Sigmoid colon (tissue), 7 donors: Measurements from ENCODE around the gene CRLF1. TPM values are rescaled to one million over a fixed set of nuclear protein-coding genes. Genes with fewer than 3 reads are reported as not detected.

Source experiments
- DNase-seq: peaks from one replicate; pipeline ENCODE4 v3.0.0-alpha.2; 2019
- H3K27ac ChIP-seq, 4 donors: fragments of 200-600 bp; sonication (generic); one replicate each; pipeline ENCODE4 v1.5.1; 2016 to 2019; ENCODE audit warnings: mild to moderate bottlenecking in 1 of 4
- H3K27me3 ChIP-seq, 3 donors: fragments of 200-600 bp; sonication (generic); one replicate each; pipeline ENCODE4 v1.5.1; 2019; ENCODE audit warnings: mild to moderate bottlenecking in 1 of 3
- H3K36me3 ChIP-seq, 4 donors: fragments of 200-600 bp; sonication (generic); one replicate each; pipeline ENCODE4 v1.5.1; 2016 to 2019
- H3K4me1 ChIP-seq, 4 donors: fragments of 200-600 bp; sonication (generic); one replicate each; pipeline ENCODE4 v1.5.1; 2017 to 2019
- H3K4me3 ChIP-seq, 4 donors: fragments of 200-600 bp; sonication (generic); one replicate each; pipeline ENCODE4 v1.5.1; 2017 to 2019; ENCODE audit warnings: mild to moderate bottlenecking in 2 of 4, moderate library complexity in 1 of 4
- H3K9me3 ChIP-seq, 4 donors: fragments of 200-600 bp in 3 of 4; sonication (generic) in 3 of 4; one replicate each; pipeline versions ENCODE4 v1.5.1 to v1.6.1; 2013 to 2019
- CTCF ChIP-seq, 4 experiments: fragments of 450-650 bp in 3 of 4; fragments of 200-600 bp in 1 of 4; IDR thresholded peaks; one replicate each; pipeline ENCODE4 v1.5.1; 2016 to 2019; ENCODE audit warnings: antibody characterized with exemption in 4 of 4, mild to moderate bottlenecking in 3 of 4, moderate library complexity in 2 of 4
- EP300 ChIP-seq, 4 donors: sonication (generic); formaldehyde crosslinking; IDR thresholded peaks; one replicate each; pipeline ENCODE4 v1.6.1; 2017; ENCODE audit warnings: antibody characterized with exemption in 4 of 4
- POLR2A ChIP-seq, 2 donors: fragments of 450-650 bp; IDR thresholded peaks; one replicate each; pipeline ENCODE4 v1.6.1; 2016; ENCODE audit warnings: antibody characterized with exemption in 2 of 2, mild to moderate bottlenecking in 2 of 2, moderate library complexity in 2 of 2
- POLR2AphosphoS5 ChIP-seq, 4 donors: sonication (generic); formaldehyde crosslinking; IDR thresholded peaks; one replicate each; pipeline ENCODE4 v1.6.1; 2017; ENCODE audit warnings: antibody characterized with exemption in 4 of 4
- WGBS, 2 donors: extraction: QIAGEN DNeasy Blood & Tissue Kit; methylation state at CpG; one replicate each; pipeline ENCODE4 v1.1.7; 2013; 5-methylcytosine and 5-hydroxymethylcytosine counted together
- intact Hi-C: fragments of 100-400 bp; cut with DNase I; formaldehyde crosslinking; loops from one replicate; pipeline ENCODE4 v1.15.1; 2023
- polyA plus RNA-seq, 3 donors: library from polyadenylated mRNA; stranded (reverse); fragments of 200-250 nt; gene quantifications; one replicate each; pipeline ENCODE4 v1.2.3, GENCODE V29; 2013
- total RNA-seq, 4 donors: library from RNA; depleted of rRNA; stranded (reverse); fragments of >200 nt; gene quantifications; one replicate each; pipeline ENCODE4 v1.1.0, GENCODE V29; 2016
- donor health status: healthy with polysubstance abuse.
- donor health status: Bipolar disorder and iron deficiency.
- donor health status: healthy.

The CRLF1 gene
- total and polyA plus RNA-seq, 7 donors, result 0.60 to 28.8 (median 6.1) TPM; not detected in 1

GRCh38 chr19:18651733-18652132 is 45.1 kb upstream of the CRLF1 start:
- Histone ChIP-seq H3K27ac (peak overlapping the region; percentile 81 to 89 (median 86)), H3K27me3 (no peaks in the 10 kb centered on the region), H3K4me1 (peaks cover 0 to 43% (median 40%) of the 10 kb centered on the region in 4 donors), H3K4me3 (no peak overlapping the region), H3K36me3 (no peaks in the 10 kb centered on the region), H3K9me3 (no peaks in the 10 kb centered on the region)
- TF ChIP-seq POLR2A (IDR thresholded peaks at IDR 0.05), result no peak
- no peak for TF ChIP-seq POLR2AphosphoS5 (IDR thresholded peaks at IDR 0.05)
- TF ChIP-seq EP300 (IDR thresholded peaks at IDR 0.05), result no peak
- TF ChIP-seq CTCF (IDR thresholded peaks at IDR 0.05), result no peak
- 92 to 93% methylated on average over 6 of the region's 6 CpGs for WGBS, 2 donors
- intact Hi-C loops, result loop anchor here (10.0 kb wide), 1 partner anchor 187 kb away; no protein-coding TSS in a partner anchor
- DNase-seq, result no peak

GRCh38 chr19:18651300-18651699 is 44.7 kb upstream of the CRLF1 start:
- no peak overlapping the region for H3K4me3 ChIP-seq
- TF ChIP-seq POLR2AphosphoS5 (IDR thresholded peaks at IDR 0.05) (no peak), EP300 (IDR thresholded peaks at IDR 0.05) (no peak), POLR2A (IDR thresholded peaks at IDR 0.05) (no peak), CTCF (IDR thresholded peaks at IDR 0.05) (no peak)
- intact Hi-C loops, result loop anchor here (10.0 kb wide), 1 partner anchor 186 kb away; no protein-coding TSS in a partner anchor
- no peaks in the 10 kb centered on the region for H3K9me3 ChIP-seq
- no peaks in the 10 kb centered on the region for H3K36me3 ChIP-seq
- DNase-seq, result no peak
- no peaks in the 10 kb centered on the region for H3K27me3 ChIP-seq
- H3K27ac ChIP-seq, result peak overlapping the region; percentile 81 to 89 (median 86)
- WGBS, 2 donors, result 89 to 91% methylated on average over 1 of the region's 1 CpG
- H3K4me1 ChIP-seq, result peaks cover 0 to 43% (median 40%) of the 10 kb centered on the region in 4 donors

GRCh38 chr19:18650468-18651041 is 44.0 kb upstream of the CRLF1 start:
- intact Hi-C loops, result loop anchor here (10.0 kb wide), 1 partner anchor 186 kb away; no protein-coding TSS in a partner anchor
- peak; percentile 94 for DNase-seq
- Histone ChIP-seq H3K27ac (peak overlapping the region; percentile 81 to 89 (median 86)), H3K36me3 (no peaks in the 10 kb centered on the region), H3K27me3 (no peaks in the 10 kb centered on the region), H3K9me3 (no peaks in the 10 kb centered on the region), H3K4me1 (peaks cover 0 to 47% (median 46%) of the 10 kb centered on the region in 4 donors), H3K4me3 (peak overlapping the region; percentile 4 to 27 (median 19))
- TF ChIP-seq POLR2A (IDR thresholded peaks at IDR 0.05) (no peak), EP300 (IDR thresholded peaks at IDR 0.05) (peak in 2 of 4 donors; percentile 32 to 69), POLR2AphosphoS5 (IDR thresholded peaks at IDR 0.05) (peak; percentile 22 to 64 (median 48)), CTCF (IDR thresholded peaks at IDR 0.05) (no peak)
- 69 to 79% methylated on average over 34 of the region's 34 CpGs for WGBS, 2 donors

- no peaks in the 10 kb centered on the region for H3K36me3 ChIP-seq
- peaks cover 0 to 53% (median 51%) of the 10 kb centered on the region in 4 donors for H3K4me1 ChIP-seq
- no peaks in the 10 kb centered on the region for H3K9me3 ChIP-seq
- DNase-seq, result peak; percentile 88
- H3K4me3 ChIP-seq, result peak overlapping the region; percentile 4 to 27 (median 19)
- peak overlapping the region; percentile 81 to 89 (median 86) for H3K27ac ChIP-seq
- H3K27me3 ChIP-seq, result no peaks in the 10 kb centered on the region
- 51 to 74% methylated on average over 17 of the region's 17 CpGs for WGBS, 2 donors
- intact Hi-C loops, result loop anchor here (10.0 kb wide), 1 partner anchor 185 kb away; no protein-coding TSS in a partner anchor
- TF ChIP-seq POLR2AphosphoS5 (IDR thresholded peaks at IDR 0.05) (peak in 1 of 4 donors; percentile 1), CTCF (IDR thresholded peaks at IDR 0.05) (no peak), EP300 (IDR thresholded peaks at IDR 0.05) (no peak), POLR2A (IDR thresholded peaks at IDR 0.05) (no peak)
These were observed 43.4 kb upstream of the CRLF1 start for GRCh38 chr19:18650021-18650390.
